Measurements from ENCODE around the gene FCAMR. TPM values are rescaled to one million over a fixed set of nuclear protein-coding genes. Genes with fewer than 3 reads are reported as not detected.
A peak's percentile ranks its signal among the peaks of the same experiment; 100 is the strongest.

Gene FCAMR
- total and polyA plus RNA-seq, 2 experiments from 2014 or later = not detected

DNA sequence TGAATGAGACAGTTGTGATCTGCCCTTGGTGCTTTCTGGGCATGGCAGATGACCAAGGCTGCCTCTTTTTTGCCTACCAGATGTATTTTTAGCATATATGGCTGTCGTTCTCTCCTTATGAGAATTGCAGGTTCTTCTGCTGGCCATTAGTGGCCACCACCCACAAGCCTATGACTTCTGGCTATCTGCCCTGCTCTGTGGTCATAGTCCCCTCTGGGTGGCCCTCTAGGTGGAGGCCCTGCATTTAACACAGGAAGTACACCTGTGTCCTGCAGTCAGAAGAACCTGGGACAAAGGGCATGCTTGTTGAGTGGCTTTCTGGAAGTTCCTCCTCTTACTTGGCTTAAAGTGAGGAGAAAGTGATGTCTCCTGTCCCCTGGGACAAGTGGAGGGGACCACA lies 6.5 kb downstream of the FCAMR start:
- TF ChIP-seq, protein P1, sequence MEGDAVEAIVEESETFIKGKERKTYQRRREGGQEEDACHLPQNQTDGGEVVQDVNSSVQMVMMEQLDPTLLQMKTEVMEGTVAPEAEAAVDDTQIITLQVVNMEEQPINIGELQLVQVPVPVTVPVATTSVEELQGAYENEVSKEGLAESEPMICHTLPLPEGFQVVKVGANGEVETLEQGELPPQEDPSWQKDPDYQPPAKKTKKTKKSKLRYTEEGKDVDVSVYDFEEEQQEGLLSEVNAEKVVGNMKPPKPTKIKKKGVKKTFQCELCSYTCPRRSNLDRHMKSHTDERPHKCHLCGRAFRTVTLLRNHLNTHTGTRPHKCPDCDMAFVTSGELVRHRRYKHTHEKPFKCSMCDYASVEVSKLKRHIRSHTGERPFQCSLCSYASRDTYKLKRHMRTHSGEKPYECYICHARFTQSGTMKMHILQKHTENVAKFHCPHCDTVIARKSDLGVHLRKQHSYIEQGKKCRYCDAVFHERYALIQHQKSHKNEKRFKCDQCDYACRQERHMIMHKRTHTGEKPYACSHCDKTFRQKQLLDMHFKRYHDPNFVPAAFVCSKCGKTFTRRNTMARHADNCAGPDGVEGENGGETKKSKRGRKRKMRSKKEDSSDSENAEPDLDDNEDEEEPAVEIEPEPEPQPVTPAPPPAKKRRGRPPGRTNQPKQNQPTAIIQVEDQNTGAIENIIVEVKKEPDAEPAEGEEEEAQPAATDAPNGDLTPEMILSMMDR (IDR thresholded peaks at IDR 0.05; ENCODE audit: low read depth, low read length) = no peak

GRCh38 chr1:206963119-206963712 lies 7.0 kb downstream of the FCAMR start:
- Histone ChIP-seq H3K9me3 (ENCODE audit: low read depth) (no peaks in the 10 kb centered on the region), H3K4me1 (ENCODE audit: low read depth) (no peaks in the 10 kb centered on the region), H3K4me3 (no peak overlapping the region), H3K27ac (no peak overlapping the region), H3K27me3 (no peaks in the 10 kb centered on the region), H3K36me3 (no peaks in the 10 kb centered on the region)
- DNase-seq (ENCODE audit: low read depth in 1 of 2, low spot score in 1 of 2) = peak in 1 of 2 donors; percentile 15
- TF ChIP-seq, protein P1 (IDR thresholded peaks at IDR 0.05; ENCODE audit: low read depth, low read length) = no peak

More for the DNA sequence above, 6.5 kb downstream of the FCAMR start:
- no peaks in the 10 kb centered on the region for H3K9me3 ChIP-seq (ENCODE audit: low read depth)
- no peaks in the 10 kb centered on the region for H3K27me3 ChIP-seq
- no peak for DNase-seq (ENCODE audit: low read depth in 1 of 2, low spot score in 1 of 2)
- H3K27ac ChIP-seq = no peak overlapping the region
- no peaks in the 10 kb centered on the region for H3K4me1 ChIP-seq (ENCODE audit: low read depth)
- no peak overlapping the region for H3K4me3 ChIP-seq
- H3K36me3 ChIP-seq = no peaks in the 10 kb centered on the region

DNA sequence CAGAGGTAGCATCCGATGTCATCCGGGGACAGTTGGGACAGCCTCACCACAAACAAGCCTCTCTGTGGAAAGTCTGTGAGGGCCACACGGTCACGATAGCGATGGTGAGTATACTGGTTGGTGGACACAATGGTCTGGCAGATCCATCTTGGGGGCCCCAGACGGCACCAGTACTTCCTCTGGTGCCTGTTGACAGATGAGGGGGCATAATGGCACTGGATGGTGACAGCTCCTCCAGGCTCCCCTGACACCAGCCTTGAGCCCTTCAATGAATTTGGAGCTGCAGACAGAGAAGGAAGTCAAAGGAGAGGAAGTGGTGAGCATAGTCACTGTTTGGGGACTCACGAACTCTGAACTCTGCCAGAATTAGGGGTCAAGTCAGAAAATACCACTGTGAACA lies 8.0 kb downstream of the FCAMR start:
- TF ChIP-seq, protein P1 (IDR thresholded peaks at IDR 0.05; ENCODE audit: low read depth, low read length) = no peak
- no peaks in the 10 kb centered on the region for H3K27me3 ChIP-seq
- H3K4me1 ChIP-seq (ENCODE audit: low read depth) = no peaks in the 10 kb centered on the region
- H3K4me3 ChIP-seq = no peak overlapping the region
- no peak for DNase-seq (ENCODE audit: low read depth in 1 of 2, low spot score in 1 of 2)
- no peaks in the 10 kb centered on the region for H3K36me3 ChIP-seq
- no peak overlapping the region for H3K27ac ChIP-seq
- H3K9me3 ChIP-seq (ENCODE audit: low read depth) = no peaks in the 10 kb centered on the region

- no peak overlapping the region for H3K4me3 ChIP-seq
- no peaks in the 10 kb centered on the region for H3K4me1 ChIP-seq (ENCODE audit: low read depth)
- H3K9me3 ChIP-seq (ENCODE audit: low read depth) = no peaks in the 10 kb centered on the region
- no peaks in the 10 kb centered on the region for H3K27me3 ChIP-seq
- no peaks in the 10 kb centered on the region for H3K36me3 ChIP-seq
- no peak overlapping the region for H3K27ac ChIP-seq
- no peak for DNase-seq (ENCODE audit: low read depth in 1 of 2, low spot score in 1 of 2)
- TF ChIP-seq, protein P1 (IDR thresholded peaks at IDR 0.05; ENCODE audit: low read depth, low read length) = no peak
Measured at GRCh38 chr1:206961668-206962067, 8.6 kb downstream of the FCAMR start.

- no peaks in the 10 kb centered on the region for H3K36me3 ChIP-seq
- TF ChIP-seq, protein P1 (IDR thresholded peaks at IDR 0.05; ENCODE audit: low read depth, low read length) = no peak
- no peaks in the 10 kb centered on the region for H3K4me1 ChIP-seq (ENCODE audit: low read depth)
- H3K9me3 ChIP-seq (ENCODE audit: low read depth) = no peaks in the 10 kb centered on the region
- no peak overlapping the region for H3K4me3 ChIP-seq
- no peaks in the 10 kb centered on the region for H3K27me3 ChIP-seq
- no peak overlapping the region for H3K27ac ChIP-seq
- no peak for DNase-seq (ENCODE audit: low read depth in 1 of 2, low spot score in 1 of 2)
Measured at GRCh38 chr1:206960676-206961386, 9.4 kb downstream of the FCAMR start.

All from cardiac muscle cell (in vitro differentiated cells and primary cell).